HG02884 (cell line): ENCODE data around the gene ELP4.
A peak's percentile ranks its signal among the peaks of the same experiment; 100 is the strongest.

ENCODE experiments used
- ATAC-seq: cut with Tn5 transposase; IDR thresholded peaks from one replicate; pipeline ENCODE4 v1.9.1; 2021; ENCODE audit warnings: mild to moderate bottlenecking, moderate library complexity; ENCODE audit not compliant: unreplicated experiment

The ELP4 gene

DNA sequence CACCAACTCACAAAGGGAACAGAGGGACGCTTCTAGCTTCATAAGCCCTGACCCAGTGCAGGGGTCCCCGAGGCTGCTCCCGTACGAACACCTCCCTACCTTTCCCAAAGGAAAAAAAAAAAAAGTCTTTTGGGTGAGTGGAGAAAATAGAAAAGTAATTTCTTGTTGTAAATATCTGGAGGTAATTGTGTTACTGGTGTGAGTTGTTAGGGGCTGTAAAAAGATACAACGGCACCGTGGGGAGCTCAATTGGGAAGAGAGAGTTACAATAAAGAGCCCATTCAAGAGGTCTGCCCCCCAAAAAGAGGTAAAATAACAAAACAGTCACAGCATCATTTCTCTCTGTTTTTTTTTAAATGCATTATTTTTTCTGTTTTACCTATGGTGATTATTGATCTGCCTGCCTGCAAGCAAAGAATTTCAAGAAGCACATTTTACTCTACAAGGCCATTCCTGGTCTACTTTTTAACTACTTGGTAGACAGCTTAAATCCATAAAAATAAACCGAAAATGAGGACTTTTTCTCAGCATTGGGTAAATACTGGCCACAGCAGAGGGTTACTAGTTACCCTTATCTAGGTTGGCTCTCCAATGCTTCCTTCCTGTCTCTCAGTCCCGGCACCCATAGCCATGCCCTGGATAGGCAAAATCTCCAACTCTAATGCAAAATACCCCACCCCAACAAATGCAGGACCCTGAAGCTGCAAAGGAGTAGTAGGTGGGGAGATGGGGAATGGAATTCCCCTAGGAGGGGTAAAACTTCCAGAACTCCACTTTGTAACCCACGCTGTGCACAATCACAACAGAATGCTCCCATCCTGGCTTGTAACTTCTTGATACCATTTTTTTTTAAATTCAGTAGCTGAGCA lies 298.5 kb downstream of the ELP4 start:
- no peak for ATAC-seq

DNA sequence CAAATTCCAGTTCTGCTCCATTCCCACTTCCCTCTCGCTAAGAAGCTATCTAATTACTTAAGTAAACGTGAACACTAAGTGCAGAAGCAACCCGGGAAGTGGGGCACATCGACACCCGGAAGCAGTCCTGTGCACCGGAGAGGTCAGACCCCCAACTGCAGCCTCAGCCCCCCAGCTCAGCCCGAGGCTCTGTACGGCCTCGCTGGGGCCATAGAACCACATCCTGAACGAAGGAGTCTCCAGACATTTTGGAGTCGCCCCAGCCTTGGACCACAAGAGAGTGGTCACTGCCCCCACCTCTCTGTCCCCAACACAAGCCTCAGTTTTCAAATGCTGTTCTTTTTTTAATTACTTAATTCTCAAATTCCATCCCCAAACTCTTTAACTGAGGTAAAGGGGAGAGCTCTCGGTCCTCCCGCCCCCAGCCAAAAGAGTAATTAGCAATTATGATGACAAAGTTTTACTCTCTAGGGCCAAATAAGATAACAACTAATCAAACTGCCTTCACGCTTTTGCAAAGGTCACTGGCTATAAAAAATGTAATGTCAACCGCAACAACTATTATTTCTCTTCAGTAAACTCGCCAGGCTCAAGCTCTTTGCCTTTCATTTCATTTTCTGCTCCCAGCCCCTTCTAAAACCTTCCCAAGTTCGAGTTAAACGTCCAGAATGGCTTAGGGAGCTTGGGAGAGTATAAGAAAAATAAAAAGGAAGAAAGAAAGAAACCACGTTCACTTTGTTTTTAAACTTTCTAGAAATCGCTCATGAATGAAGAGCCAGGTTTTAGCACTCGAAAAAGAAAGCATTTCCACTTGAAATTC lies 299.4 kb downstream of the ELP4 start:
- ATAC-seq, result no peak

DNA sequence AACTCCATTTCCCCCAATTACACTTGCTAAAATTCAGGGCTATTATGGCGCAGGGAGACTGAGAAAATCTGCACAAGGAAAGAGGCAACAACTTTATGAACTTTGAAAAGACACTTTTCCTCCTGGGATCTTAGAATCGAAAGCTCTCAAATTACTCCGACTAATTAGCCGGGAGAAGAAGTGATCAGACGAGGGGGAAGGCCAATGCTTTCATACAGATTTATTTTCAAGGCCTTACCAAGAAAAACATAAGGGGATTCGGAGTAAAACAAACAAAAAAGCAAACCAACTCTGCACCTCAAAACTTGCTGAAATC lies 299.9 kb downstream of the ELP4 start:
- ATAC-seq, result no peak

DNA sequence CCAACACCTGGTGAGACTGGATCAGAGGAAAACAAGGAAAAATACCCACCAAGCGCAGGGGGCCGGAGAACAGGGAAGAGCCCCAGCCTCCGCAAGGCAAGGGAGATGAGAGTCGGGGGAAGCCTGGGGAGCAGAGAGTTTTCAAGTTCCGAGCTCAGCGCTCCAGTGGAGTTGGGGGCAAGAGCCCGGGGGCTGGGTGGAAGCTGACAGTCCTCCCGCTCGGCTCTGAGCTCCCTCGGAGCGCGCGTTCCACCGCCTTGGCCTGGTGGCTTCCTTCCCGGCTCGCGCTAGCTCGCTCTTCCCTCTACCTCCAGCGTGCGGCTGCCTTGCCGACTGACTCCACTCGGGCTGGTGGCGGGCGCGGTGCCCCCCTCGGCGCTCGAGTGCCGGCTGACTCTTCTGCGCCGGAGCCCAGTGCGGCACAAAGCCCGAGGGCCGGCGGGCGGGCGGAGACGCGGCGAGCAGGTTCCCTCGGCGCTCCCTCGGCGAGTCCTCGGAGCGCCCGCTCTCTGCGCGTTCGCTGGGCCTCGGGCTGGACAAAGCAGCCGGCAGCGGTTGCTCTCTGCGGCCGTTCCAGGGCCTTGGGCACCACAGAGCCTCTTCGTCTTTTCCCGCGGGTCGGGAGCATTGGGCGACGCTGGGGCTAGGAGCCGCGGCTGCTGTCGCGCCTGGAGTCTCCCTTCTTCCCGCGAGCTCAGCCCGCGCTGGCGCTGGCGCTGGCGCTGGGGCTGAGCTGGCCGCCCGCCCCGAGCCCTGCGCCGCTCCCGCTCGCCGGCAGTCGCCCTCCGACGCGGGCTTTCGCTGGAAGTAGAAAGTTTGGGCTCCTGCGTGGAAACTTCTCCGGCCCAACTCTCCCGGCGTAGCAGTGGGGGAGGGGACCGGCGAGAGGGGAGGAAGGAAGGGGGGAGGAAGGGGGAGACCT lies 300.6 kb downstream of the ELP4 start:
- no peak for ATAC-seq

DNA sequence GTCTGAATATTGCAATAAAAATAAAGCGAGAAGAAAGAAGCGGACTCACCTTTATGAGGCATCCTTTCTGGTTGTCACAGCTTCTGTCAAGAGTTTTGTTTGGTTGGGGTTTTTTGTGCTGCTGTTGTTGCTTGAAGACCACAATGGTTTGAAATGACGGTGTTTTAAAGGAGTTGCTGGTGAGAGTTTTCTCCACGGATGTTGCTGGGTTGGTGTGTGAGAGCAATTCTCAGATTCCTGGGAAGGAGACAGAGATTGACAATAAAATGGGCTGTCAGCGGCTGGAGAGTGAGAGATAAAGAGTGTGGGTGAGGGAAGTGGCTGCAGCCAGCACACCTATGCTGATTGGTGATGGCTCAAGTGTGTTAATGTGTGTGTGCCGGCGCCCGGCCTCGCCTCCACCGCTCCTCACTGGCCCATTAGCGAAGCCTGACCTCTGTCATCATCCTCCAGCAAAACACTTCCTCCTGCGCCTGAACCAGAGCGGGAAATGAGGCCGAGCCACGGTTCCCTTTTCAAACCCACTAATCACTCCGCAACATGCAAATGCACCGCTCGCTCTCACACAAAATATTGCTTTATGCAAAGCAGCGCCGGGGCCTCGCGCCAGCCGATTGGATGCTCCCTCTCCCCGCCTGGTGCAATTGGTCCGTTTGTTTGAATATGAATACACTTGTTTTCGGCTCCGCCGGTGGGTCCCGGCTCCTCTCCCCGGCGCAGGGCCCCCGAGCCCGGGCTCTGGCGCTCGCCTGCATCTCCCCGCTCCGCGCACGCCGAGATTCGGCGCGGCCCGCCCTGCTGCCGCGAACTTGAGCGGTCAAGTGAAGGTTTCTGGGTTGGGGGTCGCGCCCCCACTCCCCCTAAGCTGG lies 301.4 kb downstream of the ELP4 start, which contains the start of gene PAX6:
TSS of gene PAX6 (minus strand) at position 544 of the 869 bp plus-strand sequence. CDS start 4,911 bp downstream, outside the sequence.
- peak; percentile 57 for ATAC-seq

DNA sequence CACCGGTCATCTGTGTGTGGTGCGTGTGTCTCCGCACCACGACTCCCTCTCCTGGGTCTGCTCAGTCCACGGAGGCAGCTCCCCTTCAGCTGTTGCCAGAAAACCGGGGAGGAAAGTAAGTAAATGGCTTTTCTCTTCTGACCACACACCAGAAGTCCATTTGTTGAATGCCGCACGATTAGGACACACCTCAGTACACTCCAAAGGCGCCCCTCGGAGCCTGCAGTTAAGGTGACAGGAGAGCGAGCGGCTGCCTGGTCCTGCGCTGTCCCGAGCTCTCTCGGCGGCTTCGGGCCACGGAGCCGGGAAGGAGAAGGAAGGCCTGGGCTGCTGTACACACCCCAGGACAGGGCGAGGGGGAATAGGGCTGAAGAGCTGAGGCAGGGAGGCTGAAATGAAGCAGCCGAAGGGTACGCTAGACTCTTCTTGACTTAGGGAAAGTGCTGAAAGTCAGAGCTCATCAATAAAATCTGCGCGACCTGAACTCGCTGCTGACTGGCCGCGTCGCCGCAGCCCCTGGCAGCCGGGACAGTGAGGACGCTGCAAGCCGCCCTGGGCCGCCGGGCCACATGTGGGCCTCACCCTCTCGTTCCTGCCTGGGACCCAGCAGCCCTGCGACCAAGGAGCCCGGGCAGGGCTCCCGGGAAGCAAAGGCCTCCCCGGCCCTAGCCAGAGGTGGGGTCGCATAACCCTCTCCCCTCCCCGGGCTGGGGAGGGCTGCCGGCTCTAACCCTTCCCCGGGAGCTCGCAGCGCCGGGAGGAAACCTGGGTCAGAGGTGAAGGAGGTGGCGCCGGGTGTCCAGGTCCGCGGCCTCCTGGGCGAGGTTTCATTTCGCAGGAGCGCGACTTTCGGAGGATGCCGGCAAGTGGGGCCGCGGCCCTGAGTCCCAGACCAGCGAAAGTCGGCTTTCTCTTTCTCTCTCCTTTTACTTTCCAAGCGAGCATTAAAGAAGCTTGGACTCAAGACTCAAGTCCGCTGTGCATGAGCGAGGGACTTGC lies 303.1 kb downstream of the ELP4 start:
- no peak for ATAC-seq

DNA sequence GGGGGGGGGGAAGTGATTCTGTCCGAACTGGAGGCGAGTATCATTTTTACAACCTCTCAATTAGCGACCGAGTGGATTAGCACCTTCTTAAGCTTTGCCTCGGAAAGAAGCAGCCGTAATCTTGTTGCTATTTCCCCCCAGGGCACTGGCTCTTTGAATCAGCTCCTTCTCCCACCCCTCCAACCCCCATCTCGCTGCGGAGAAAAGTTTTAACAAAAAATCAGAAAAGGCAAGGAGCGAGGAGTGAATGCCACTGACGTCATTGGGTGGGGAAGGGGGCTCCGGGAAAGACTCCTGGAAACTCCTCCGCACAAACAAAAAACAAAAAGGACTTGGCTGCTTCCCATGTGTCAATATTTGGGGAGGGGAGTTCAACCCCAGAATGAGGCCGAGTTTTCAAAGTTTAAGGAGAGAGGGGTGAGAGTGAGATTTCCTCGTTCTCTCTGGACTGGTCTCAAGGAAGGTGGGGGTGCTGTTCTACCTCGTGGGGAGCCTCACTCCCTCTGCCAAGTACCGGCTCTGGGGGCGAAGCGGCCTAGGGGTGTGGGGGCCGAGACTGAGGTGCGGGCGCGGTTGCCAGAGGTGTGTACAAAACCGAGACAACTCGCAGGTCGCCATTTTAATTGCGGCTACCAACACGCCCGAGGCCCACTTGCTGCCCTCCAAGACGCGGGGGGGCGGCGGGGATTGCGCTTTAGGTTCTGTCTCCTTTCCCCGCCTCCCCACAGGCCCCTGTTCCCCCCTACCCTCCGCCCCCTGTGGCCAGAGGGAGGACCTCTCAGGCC lies 304.0 kb downstream of the ELP4 start:
- ATAC-seq, result no peak

DNA sequence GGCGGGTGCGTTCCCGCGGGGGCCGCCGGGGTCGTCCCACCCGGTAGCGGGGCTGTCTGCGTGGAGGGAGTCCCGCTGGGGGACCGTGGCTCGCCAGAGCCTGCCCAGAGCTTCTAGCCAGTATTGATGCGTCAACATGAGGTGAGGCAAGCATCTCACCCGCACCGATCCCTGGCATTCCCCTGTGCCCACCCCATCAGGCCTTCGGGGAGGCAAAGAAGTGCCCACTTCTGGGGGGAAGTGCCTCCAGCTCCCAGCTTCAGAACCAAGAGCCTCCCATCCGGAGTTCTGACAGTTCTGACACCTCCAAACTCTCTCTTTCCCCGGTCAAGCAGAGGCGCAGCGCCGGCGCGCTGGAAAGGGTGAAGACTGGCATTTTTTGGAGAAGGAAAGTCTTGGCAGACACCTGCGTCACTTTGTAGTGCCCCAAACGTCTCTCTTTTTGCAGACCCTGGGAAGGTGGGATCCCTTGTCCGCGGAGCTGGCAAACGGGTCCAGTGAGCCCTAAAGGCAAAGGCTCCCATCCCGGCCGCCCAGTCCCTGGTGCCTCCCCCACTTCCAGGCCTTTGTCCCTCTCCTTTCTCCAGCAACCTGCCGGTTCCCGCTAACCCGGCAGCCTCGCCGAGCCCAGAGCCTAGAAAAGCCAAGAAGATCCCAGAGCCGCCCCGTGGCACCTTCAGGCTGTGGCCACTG lies 304.8 kb downstream of the ELP4 start:
- ATAC-seq, result no peak

DNA sequence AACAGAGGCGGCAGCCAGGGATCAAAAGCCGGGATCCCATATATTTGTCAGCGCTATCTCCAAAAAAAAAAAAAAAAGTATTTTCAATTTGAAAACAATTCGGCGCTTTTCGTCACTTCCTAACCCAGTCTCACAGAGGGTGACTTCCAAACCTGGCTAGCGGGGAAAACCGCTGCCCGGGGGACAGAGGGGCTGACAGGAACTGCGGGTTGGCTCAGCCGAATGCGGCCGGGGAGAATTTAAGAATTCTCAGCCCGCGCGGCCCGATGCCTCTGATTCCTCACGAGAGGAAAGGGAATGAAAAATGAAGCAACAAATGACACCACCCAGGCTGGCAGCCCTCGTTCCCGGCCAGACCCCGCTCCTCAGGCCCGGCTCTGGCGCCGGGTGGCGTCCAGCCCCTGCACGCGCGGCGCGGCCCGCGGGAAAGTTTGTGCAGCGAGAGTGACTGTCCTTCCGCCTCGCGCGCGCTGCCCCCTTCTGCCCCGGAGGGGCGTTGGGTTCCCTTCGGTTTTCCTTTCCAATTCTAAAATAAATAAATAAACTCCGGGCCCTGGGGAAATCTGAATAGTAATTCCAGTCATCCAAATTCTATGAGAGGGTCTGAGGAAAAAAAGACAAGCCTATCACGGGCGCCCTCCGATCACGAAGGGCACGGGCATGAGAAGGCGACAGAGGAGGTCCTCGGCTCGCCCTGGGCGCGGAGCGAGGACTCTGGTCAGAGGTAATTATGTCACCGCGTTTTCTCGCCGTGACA lies 306.3 kb downstream of the ELP4 start:
- no peak for ATAC-seq

DNA sequence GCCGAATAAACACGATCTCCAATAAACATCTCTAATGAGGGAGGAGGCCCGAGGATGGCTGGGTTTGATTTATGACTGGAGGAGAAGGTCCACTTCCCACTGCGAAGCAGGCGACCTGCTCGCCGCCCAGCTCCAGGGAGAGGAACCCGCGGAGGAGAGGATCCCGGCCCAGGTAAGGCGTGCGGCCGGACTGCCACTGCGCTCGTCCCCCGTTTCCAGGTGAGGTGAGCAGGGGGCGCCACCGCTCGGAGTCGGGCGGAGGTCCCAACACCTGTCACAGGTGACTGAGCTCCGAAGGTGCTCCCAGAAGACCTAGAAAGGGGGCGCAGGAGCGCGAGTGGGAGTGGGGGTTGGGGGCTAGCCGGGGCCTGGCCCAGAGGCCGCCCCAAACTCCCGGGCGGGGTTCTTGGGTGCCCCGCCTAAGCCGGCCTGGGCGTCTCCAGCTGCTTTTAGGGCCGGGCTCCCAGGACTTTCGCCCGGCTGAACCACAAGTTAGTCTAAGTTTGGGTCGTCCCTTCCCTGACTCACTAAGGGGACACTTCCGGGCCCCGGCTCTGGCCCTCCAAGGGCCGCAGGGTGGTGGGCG lies 307.0 kb downstream of the ELP4 start:
- no peak for ATAC-seq

DNA sequence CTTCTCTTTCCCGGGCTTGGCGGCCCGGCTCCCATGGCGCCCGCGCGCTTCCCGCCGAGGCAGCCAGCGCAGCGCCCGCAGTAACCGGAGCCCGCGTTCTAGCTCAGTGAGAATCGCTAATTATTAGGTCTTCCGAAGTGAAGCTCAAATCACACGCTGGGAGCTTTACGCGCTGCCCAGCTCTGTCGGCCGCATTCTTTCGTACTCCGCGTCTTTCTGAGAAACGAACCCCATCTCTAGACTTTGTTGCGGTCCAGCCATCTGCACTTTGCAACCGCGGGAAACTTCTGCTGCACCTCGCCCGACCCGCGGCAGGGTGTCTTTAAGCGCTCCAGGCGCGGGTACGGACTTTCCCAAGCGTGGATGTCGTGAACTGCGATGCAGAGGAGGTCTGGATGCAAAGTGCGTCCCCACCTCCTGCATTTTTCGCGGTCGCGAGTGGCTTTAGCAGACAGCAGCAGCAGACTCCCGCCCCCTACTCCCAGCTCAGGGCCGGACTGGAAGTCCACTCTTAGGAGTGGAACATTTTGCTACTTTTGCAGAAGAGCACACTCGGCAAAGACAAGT lies 307.6 kb downstream of the ELP4 start:
- ATAC-seq, result no peak

DNA sequence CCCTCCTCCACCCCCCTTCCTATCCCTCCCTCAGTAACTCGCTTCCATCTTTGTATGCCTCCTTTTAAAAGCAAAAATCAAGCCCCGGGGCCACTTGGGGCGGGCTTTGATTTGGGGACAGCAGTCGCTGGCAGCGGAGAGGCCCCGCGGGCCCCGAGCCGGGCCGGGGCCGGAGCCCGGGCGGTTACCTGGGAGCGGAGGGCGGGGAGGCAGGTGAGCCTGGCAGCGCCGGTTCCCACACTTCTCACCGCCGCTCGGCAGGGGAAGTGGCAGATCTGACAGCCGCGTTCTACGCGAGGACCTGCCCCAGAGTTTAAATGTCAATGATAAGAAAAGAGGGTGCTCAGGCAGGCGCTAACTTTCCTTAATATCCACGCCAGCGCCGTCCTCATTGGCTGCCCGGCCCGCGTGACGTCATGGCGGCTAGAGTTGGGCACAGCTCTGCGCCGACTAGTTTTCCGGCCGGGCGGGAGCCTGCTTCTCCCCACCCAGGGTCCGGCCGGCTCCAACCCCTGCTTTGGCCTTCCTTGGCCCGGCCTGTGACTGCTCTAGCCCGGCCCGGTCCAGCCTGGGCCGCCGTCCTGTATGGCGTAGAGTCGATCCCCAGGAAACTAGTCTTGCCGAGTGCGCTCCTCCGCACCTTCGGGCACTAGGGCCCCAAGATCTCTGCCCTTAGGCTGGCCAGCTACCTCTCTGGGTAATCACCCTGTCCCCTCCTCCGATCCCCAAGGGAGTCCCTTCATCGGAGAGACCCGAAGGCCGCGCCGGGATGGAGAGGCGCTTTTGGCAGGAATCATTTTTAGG lies 308.3 kb downstream of the ELP4 start:
- no peak for ATAC-seq

DNA sequence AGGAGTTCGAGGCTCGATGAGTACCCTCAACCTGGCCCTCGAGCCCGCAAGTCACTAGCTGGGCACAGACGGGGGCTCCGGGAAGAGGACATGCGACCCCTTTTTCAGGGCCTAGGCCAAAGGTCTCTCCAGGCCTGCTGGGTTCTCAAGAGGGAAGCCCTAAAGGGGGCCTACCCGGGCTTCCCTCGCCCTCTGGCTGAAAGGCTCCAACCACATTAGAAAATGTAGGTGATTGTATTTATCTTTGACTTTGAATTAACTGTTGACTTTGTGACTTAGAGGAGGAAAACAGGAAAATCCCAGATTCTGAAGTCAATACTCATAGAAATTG lies 308.8 kb downstream of the ELP4 start:
- no peak for ATAC-seq

DNA sequence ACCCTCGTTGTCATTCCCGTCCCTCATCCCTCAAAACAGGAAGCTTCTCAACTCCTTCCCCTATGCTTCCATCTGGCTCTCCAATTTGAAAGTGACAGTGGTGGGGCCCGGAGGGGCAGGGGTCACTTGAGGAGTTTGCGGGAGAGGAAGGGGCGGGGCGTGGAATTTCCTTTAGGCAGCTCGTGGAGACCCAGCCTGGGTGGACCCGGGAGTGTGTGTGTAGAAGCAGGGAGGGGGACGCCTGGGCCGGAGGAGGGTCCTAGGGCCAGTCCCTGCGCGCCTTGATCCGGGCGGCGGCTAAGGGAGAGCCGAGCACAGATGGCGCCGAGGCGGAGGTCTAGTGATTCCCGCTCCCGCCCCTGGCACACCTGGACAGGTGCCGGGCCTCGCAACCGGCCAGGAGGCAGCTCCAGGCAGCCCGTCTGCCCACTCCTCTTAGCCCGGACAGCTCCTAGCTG lies 309.3 kb downstream of the ELP4 start:
- ATAC-seq, result no peak
